Natural killer cell (primary cell): ENCODE measurements around the gene OSGIN1. TPM values are rescaled to one million over a fixed set of nuclear protein-coding genes. Genes with fewer than 3 reads are reported as not detected.

Experiments
- ATAC-seq, 3 donors: fragments of 150-1000 bp in 2 of 3; fragments of 200-7000 bp in 1 of 3; cut with Tn5 transposase; 1 replicate in 1 of 3; 2 replicates in 2 of 3; pipeline ENCODE4 v1.10.0; 2021; ENCODE audit warnings: mild to moderate bottlenecking in 2 of 3, moderate library complexity in 2 of 3
- DNase-seq, 2 donors: peaks; one replicate each; pipeline versions ENCODE4 v3.0.0 to v3.0.0-alpha.2; 2013 to 2021; ENCODE audit warnings: mixed read lengths in 1 of 2
- H3K27ac ChIP-seq: one replicate; pipeline ENCODE4 v1.5.1; 2013; ENCODE audit warnings: mild to moderate bottlenecking, low read length
- H3K27me3 ChIP-seq: one replicate; pipeline ENCODE4 v1.6.1; 2013; ENCODE audit warnings: low read length; ENCODE audit not compliant: control insufficient read depth, insufficient read depth
- H3K36me3 ChIP-seq: one replicate; pipeline ENCODE4 v1.6.1; 2013; ENCODE audit warnings: low read length; ENCODE audit not compliant: control insufficient read depth, insufficient read depth
- H3K4me1 ChIP-seq: one replicate; pipeline ENCODE4 v1.6.1; 2013; ENCODE audit warnings: low read length; ENCODE audit not compliant: control insufficient read depth, insufficient read depth
- H3K4me3 ChIP-seq: one replicate; pipeline ENCODE4 v1.5.1; 2013; ENCODE audit warnings: low read length
- H3K9me3 ChIP-seq: one replicate; pipeline ENCODE4 v1.6.1; 2013; ENCODE audit warnings: low read length; ENCODE audit not compliant: control insufficient read depth, insufficient read depth
- H3K27ac Mint-ChIP-seq, 2 donors: one replicate each; pipeline ENCODE4 v1.8.0; 2022; ENCODE audit warnings: mild to moderate bottlenecking in 2 of 2, mixed read lengths in 2 of 2, moderate library complexity in 1 of 2
- H3K27me3 Mint-ChIP-seq, 2 donors: one replicate each; pipeline ENCODE4 v1.8.0; 2022; ENCODE audit warnings: low read depth in 2 of 2, mixed read lengths in 2 of 2
- H3K36me3 Mint-ChIP-seq: one replicate; pipeline ENCODE4 v1.8.0; 2022; ENCODE audit warnings: mixed read lengths
- H3K4me1 Mint-ChIP-seq, 2 donors: one replicate each; pipeline ENCODE4 v1.8.0; 2022; ENCODE audit warnings: mixed read lengths in 2 of 2
- H3K4me3 Mint-ChIP-seq: one replicate; pipeline ENCODE4 v1.8.0; 2022; ENCODE audit warnings: mild to moderate bottlenecking, moderate library complexity, mixed read lengths
- H3K9me3 Mint-ChIP-seq, 2 donors: one replicate each; pipeline ENCODE4 v1.8.0; 2022; ENCODE audit warnings: mixed read lengths in 2 of 2
- CTCF ChIP-seq: fragments of 200-600 bp; IDR thresholded peaks from one replicate; pipeline ENCODE4 v1.8.0; 2022; ENCODE audit warnings: antibody characterized with exemption
- WGBS: methylation state at CpG from one replicate; pipeline ENCODE4 v1.1.7; 2013; ENCODE audit warnings: missing lambda C conversion rate; ENCODE audit not compliant: insufficient coverage; 5-methylcytosine and 5-hydroxymethylcytosine counted together
- intact Hi-C: fragments of 100-400 bp; cut with micrococcal nuclease; formaldehyde crosslinking; loops from one replicate; pipeline ENCODE4 v1.14.2; 2022
- total RNA-seq, 4 donors: library from RNA; stranded (reverse); fragments of 120-200 nt in 1 of 4; gene quantifications; one replicate each; pipeline versions ENCODE4 v1.2.3 to v1.2.4, GENCODE V29; 2013 to 2022

The OSGIN1 gene
- total RNA-seq, 3 donors from 2014 or later (not counting 1 experiment from before 2014, with no cell fraction given): 3.9 to 4.1 (median 4.0) TPM

- Mint-ChIP-seq H3K9me3 (no peaks in the 10 kb centered on the region), H3K27ac (no peak overlapping the region), H3K27me3 (no peaks in the 10 kb centered on the region), H3K4me3 (no peak overlapping the region), H3K4me1 (peaks cover 2 to 3% of the 10 kb centered on the region in 2 donors), H3K36me3 (no peaks in the 10 kb centered on the region)
- DNase-seq (no peak), ATAC-seq (no peak)
- Histone ChIP-seq H3K9me3 (peaks cover 3% of the 10 kb centered on the region), H3K4me3 (no peak overlapping the region), H3K27ac (no peak overlapping the region), H3K4me1 (peaks cover 6% of the 10 kb centered on the region), H3K27me3 (no peaks in the 10 kb centered on the region), H3K36me3 (no peaks in the 10 kb centered on the region)
- TF ChIP-seq CTCF: no peak
- 88% methylated on average over 6 of the region's 6 CpGs for WGBS
- intact Hi-C loops: no loop called here
Observed at GRCh38 chr16:84009282-84009681, 56.2 kb downstream of the OSGIN1 start.

DNA sequence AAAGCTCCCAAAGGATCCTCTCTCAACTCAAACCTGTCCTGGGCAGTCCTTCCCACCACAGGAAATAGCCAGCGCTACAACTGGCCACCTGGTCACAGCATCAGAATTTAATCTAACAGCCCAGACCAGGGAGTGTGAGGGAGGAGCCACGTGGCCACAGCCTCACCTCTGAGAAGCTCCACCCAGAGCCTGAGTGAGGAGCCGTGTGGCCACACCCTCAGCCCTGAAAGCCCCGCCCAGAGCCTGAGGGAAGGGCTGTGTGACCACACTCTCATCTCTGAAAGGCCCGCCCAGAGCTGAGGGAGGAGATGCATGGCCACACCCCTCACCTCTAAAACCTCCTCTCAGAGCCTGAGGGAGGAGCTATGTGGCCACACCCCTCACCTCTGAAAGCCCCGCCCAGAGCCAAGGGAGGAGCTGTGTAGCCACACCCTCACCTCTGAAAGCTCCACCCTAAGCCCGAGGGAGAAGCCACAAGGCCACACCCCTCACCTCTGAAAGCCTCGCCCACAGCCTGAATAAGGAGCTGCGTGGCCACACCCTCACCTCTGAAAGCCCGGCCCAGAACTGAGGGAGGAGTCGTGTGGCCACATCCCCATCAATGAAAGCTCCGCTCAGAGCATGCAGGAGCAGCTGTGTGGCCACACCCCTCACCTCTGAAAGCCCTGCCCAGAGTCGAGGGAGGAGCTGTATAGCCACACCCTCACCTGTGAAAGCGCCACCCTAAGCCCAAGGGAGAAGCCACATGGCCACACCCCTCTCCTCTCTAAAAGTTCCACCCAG is 60.9 kb downstream of the OSGIN1 start:
- 10% methylated on average over 14 of the region's 14 CpGs for WGBS
- Histone ChIP-seq H3K36me3 (no peaks in the 10 kb centered on the region), H3K9me3 (peaks cover 3% of the 10 kb centered on the region), H3K27me3 (no peaks in the 10 kb centered on the region), H3K4me1 (peaks cover 8% of the 10 kb centered on the region), H3K4me3 (no peak overlapping the region), H3K27ac (no peak overlapping the region)
- no peak for TF ChIP-seq CTCF
- no peaks in the 10 kb centered on the region for H3K9me3 Mint-ChIP-seq
- no peaks in the 10 kb centered on the region for H3K36me3 Mint-ChIP-seq
- no peak overlapping the region for H3K27ac Mint-ChIP-seq
- H3K27me3 Mint-ChIP-seq: no peaks in the 10 kb centered on the region
- no peak overlapping the region for H3K4me3 Mint-ChIP-seq
- peaks cover 10% of the 10 kb centered on the region in 2 donors for H3K4me1 Mint-ChIP-seq
- peak; percentile 17 to 62 for DNase-seq
- intact Hi-C loops: no loop called here
- ATAC-seq: peak; percentile 78 to 87 (median 82)

GRCh38 chr16:84014570-84015327 is 61.7 kb downstream of the OSGIN1 start:
- Histone ChIP-seq H3K27ac (no peak overlapping the region), H3K4me1 (peaks cover 8% of the 10 kb centered on the region), H3K4me3 (no peak overlapping the region), H3K9me3 (peaks cover 3% of the 10 kb centered on the region), H3K27me3 (no peaks in the 10 kb centered on the region), H3K36me3 (no peaks in the 10 kb centered on the region)
- peaks cover 10% of the 10 kb centered on the region in 2 donors for H3K4me1 Mint-ChIP-seq
- peak overlapping the region; percentile 9 for H3K4me3 Mint-ChIP-seq
- no peaks in the 10 kb centered on the region for H3K27me3 Mint-ChIP-seq
- WGBS: 79% methylated on average over 14 of the region's 14 CpGs
- intact Hi-C loops: no loop called here
- TF ChIP-seq CTCF: no peak
- DNase-seq (no peak), ATAC-seq (no peak)
- no peak overlapping the region for H3K27ac Mint-ChIP-seq
- no peaks in the 10 kb centered on the region for H3K9me3 Mint-ChIP-seq
- H3K36me3 Mint-ChIP-seq: no peaks in the 10 kb centered on the region
